ENCODE results near the gene CAPZA1.

Gene CAPZA1

GRCh38 chr1:112643080-112643479, 23.4 kb downstream of the CAPZA1 start:
- H3K27me3 ChIP-seq: no peaks in the 10 kb centered on the region
- no peak for TF ChIP-seq CTCF (IDR thresholded peaks at IDR 0.05; ENCODE audit: low read depth, low read length)
- no peaks in the 10 kb centered on the region for H3K4me1 ChIP-seq
- peaks cover 19% of the 10 kb centered on the region for H3K36me3 ChIP-seq
- H3K4me3 ChIP-seq (ENCODE audit: low read depth, low read length): no peak overlapping the region
- no peak for DNase-seq
- no peaks in the 10 kb centered on the region for H3K9me3 ChIP-seq

- peaks cover 43% of the 10 kb centered on the region for H3K36me3 ChIP-seq
Measured at GRCh38 chr1:112646225-112646624, 26.6 kb downstream of the CAPZA1 start.

GRCh38 chr1:112651205-112651604, 31.6 kb downstream of the CAPZA1 start:
- H3K4me3 ChIP-seq (ENCODE audit: low read depth, low read length): no peak overlapping the region
- H3K4me1 ChIP-seq: no peaks in the 10 kb centered on the region
- H3K36me3 ChIP-seq: peaks cover 50% of the 10 kb centered on the region
- no peaks in the 10 kb centered on the region for H3K27me3 ChIP-seq
- no peak for TF ChIP-seq CTCF (IDR thresholded peaks at IDR 0.05; ENCODE audit: low read depth, low read length)
- no peak for DNase-seq
- H3K9me3 ChIP-seq: no peaks in the 10 kb centered on the region

More at GRCh38 chr1:112646225-112646624, 26.6 kb downstream of the CAPZA1 start:
- H3K9me3 ChIP-seq: no peaks in the 10 kb centered on the region
- no peaks in the 10 kb centered on the region for H3K4me1 ChIP-seq
- DNase-seq: no peak
- no peaks in the 10 kb centered on the region for H3K27me3 ChIP-seq
- no peak for TF ChIP-seq CTCF (IDR thresholded peaks at IDR 0.05; ENCODE audit: low read depth, low read length)
- H3K4me3 ChIP-seq (ENCODE audit: low read depth, low read length): no peak overlapping the region

- no peak for TF ChIP-seq CTCF (IDR thresholded peaks at IDR 0.05; ENCODE audit: low read depth, low read length)
- Histone ChIP-seq H3K9me3 (no peaks in the 10 kb centered on the region), H3K27me3 (no peaks in the 10 kb centered on the region), H3K4me3 (ENCODE audit: low read depth, low read length) (no peak overlapping the region), H3K4me1 (no peaks in the 10 kb centered on the region), H3K36me3 (peaks cover 75% of the 10 kb centered on the region)
- no peak for DNase-seq
Measured at GRCh38 chr1:112665857-112666256, 46.2 kb downstream of the CAPZA1 start.

- Histone ChIP-seq H3K4me3 (ENCODE audit: low read depth, low read length) (no peak overlapping the region), H3K9me3 (no peaks in the 10 kb centered on the region), H3K4me1 (no peaks in the 10 kb centered on the region), H3K36me3 (peaks cover 64% of the 10 kb centered on the region), H3K27me3 (no peaks in the 10 kb centered on the region)
- TF ChIP-seq CTCF (IDR thresholded peaks at IDR 0.05; ENCODE audit: low read depth, low read length): no peak
- no peak for DNase-seq
Measured at GRCh38 chr1:112666946-112667345, 47.3 kb downstream of the CAPZA1 start.

GRCh38 chr1:112672009-112672408, 52.4 kb downstream of the CAPZA1 start:
- Histone ChIP-seq H3K4me1 (no peaks in the 10 kb centered on the region), H3K27me3 (no peaks in the 10 kb centered on the region), H3K4me3 (ENCODE audit: low read depth, low read length) (no peak overlapping the region), H3K36me3 (peaks cover 26% of the 10 kb centered on the region), H3K9me3 (no peaks in the 10 kb centered on the region)
- no peak for TF ChIP-seq CTCF (IDR thresholded peaks at IDR 0.05; ENCODE audit: low read depth, low read length)
- DNase-seq: no peak
